WTC11 (cell line): ENCODE results near the gene TMA7. TPM values are rescaled to one million over a fixed set of nuclear protein-coding genes. Genes with fewer than 3 reads are reported as not detected.

Source experiments
- ATAC-seq: fragments of 200-7000 bp; cut with Tn5 transposase; 2 replicates; pipeline ENCODE4 v1.10.0; 2021; ENCODE audit warnings: mild to moderate bottlenecking, moderate library complexity
- CTCF ChIA-PET: fragments of 300-600 bp; sonication (Branson Sonifier 250); formaldehyde crosslinking; loops from one replicate; lab custom pipeline; 2021; ENCODE audit warnings: antibody characterized with exemption; lab: Charles Lee
- POLR2A ChIA-PET: fragments of 350-600 bp; sonication (Branson Sonifier 250); formaldehyde crosslinking; loops from one replicate; lab custom pipeline; 2021; ENCODE audit warnings: antibody characterized with exemption; lab: Charles Lee
- DNase-seq: peaks from one replicate; pipeline ENCODE4 v3.0.0; 2021; ENCODE audit warnings: low spot score
- H3K27ac Mint-ChIP-seq: 2 replicates; pipeline ENCODE4 v1.8.0; 2021; ENCODE audit warnings: mixed read lengths
- H3K27me3 Mint-ChIP-seq: 2 replicates; pipeline ENCODE4 v1.8.0; 2021; ENCODE audit warnings: low read depth, mild to moderate bottlenecking, moderate library complexity, mixed read lengths
- H3K36me3 Mint-ChIP-seq: 2 replicates; pipeline ENCODE4 v1.8.0; 2021; ENCODE audit warnings: mixed read lengths
- H3K4me1 Mint-ChIP-seq: 2 replicates; pipeline ENCODE4 v1.8.0; 2022; ENCODE audit warnings: mixed read lengths
- H3K4me3 Mint-ChIP-seq: 2 replicates; pipeline ENCODE4 v1.8.0; 2021; ENCODE audit warnings: mild to moderate bottlenecking, moderate library complexity, mixed read lengths
- H3K9me3 Mint-ChIP-seq: 2 replicates; pipeline ENCODE4 v1.8.0; 2021; ENCODE audit warnings: mixed read lengths
- CREM ChIP-seq: sonication (generic); formaldehyde crosslinking; IDR thresholded peaks from 2 replicates; pipeline ENCODE4 v1.8.1; 2022; ENCODE audit warnings: mild to moderate bottlenecking, missing genetic modification reagents, moderate library complexity
- E2F5 ChIP-seq: sonication (generic); formaldehyde crosslinking; IDR thresholded peaks from 2 replicates; pipeline ENCODE4 v1.8.1; 2022; ENCODE audit warnings: mild to moderate bottlenecking, moderate library complexity, missing genetic modification reagents
- FOXK1 ChIP-seq: sonication (generic); formaldehyde crosslinking; IDR thresholded peaks from 2 replicates; pipeline ENCODE4 v1.8.0; 2022; ENCODE audit warnings: mild to moderate bottlenecking, moderate library complexity, missing genetic modification reagents
- FOXP1 ChIP-seq: sonication (generic); formaldehyde crosslinking; IDR thresholded peaks from 2 replicates; pipeline ENCODE4 v1.8.0; 2022; ENCODE audit warnings: missing genetic modification reagents, mild to moderate bottlenecking, moderate library complexity, borderline replicate concordance
- HMGA2 ChIP-seq: fragments of 250-450 bp; sonication (Bioruptor Pico); IDR thresholded peaks from 2 replicates; pipeline ENCODE4 v1.4.0; 2021; ENCODE audit warnings: mild to moderate bottlenecking, moderate library complexity
- IRF2 ChIP-seq: sonication (generic); formaldehyde crosslinking; IDR thresholded peaks from 2 replicates; pipeline ENCODE4 v1.8.0; 2022; ENCODE audit warnings: low read depth, missing genetic modification reagents, borderline replicate concordance
- NFYB ChIP-seq: sonication (generic); formaldehyde crosslinking; conservative IDR thresholded peaks from 2 replicates; pipeline ENCODE4 v1.8.0; 2022; ENCODE audit warnings: low read depth, missing genetic modification reagents
- SP1 ChIP-seq: sonication (generic); formaldehyde crosslinking; conservative IDR thresholded peaks from 2 replicates; pipeline ENCODE4 v1.8.1; 2022; ENCODE audit warnings: missing genetic modification reagents
- TEAD1 ChIP-seq: sonication (generic); formaldehyde crosslinking; IDR thresholded peaks from 2 replicates; pipeline ENCODE4 v1.8.0; 2022; ENCODE audit warnings: mild to moderate bottlenecking, missing genetic modification reagents
- ZNF219 ChIP-seq: sonication (generic); formaldehyde crosslinking; IDR thresholded peaks from 2 replicates; pipeline ENCODE4 v1.8.0; 2023; ENCODE audit warnings: missing genetic modification reagents, mild to moderate bottlenecking, borderline replicate concordance
- ZNF232 ChIP-seq: sonication (generic); formaldehyde crosslinking; IDR thresholded peaks from 2 replicates; pipeline ENCODE4 v1.8.0; 2022; ENCODE audit warnings: mild to moderate bottlenecking, missing genetic modification reagents
- ZNF281 ChIP-seq: sonication (generic); formaldehyde crosslinking; IDR thresholded peaks from 2 replicates; pipeline ENCODE4 v1.8.0; 2023; ENCODE audit warnings: mild to moderate bottlenecking, missing genetic modification reagents
- ZNF532 ChIP-seq: fragments of 250-450 bp; sonication (Bioruptor Pico); IDR thresholded peaks from 2 replicates; pipeline ENCODE4 v1.9.0; 2021; ENCODE audit warnings: mild to moderate bottlenecking, borderline replicate concordance
- total RNA-seq: library from RNA; stranded (reverse); gene quantifications from 3 replicates; pipeline ENCODE4 v1.2.3, GENCODE V29; 2021
- TF ChIP-seq, protein P1 (sequence below): sonication (generic); formaldehyde crosslinking; IDR thresholded peaks from 2 replicates; pipeline ENCODE4 v1.8.0; 2023; ENCODE audit warnings: missing genetic modification reagents
- TF ChIP-seq, protein P2 (sequence below): sonication (generic); formaldehyde crosslinking; IDR thresholded peaks from 2 replicates; pipeline ENCODE4 v1.8.1; 2023; ENCODE audit warnings: mild to moderate bottlenecking, missing genetic modification reagents, moderate library complexity
- TF ChIP-seq, protein P3 (sequence below): sonication (generic); formaldehyde crosslinking; IDR thresholded peaks from 2 replicates; pipeline ENCODE4 v1.8.0; 2023; ENCODE audit warnings: missing genetic modification reagents, mild to moderate bottlenecking, borderline replicate concordance
- TF ChIP-seq, protein P4 (sequence below): sonication (generic); formaldehyde crosslinking; IDR thresholded peaks from 2 replicates; pipeline ENCODE4 v1.8.0; 2022; ENCODE audit warnings: missing genetic modification reagents
- TF ChIP-seq, protein P5 (sequence below): sonication (generic); formaldehyde crosslinking; IDR thresholded peaks from 2 replicates; pipeline ENCODE4 v1.8.0; 2022; ENCODE audit warnings: mild to moderate bottlenecking, missing genetic modification reagents

Gene TMA7
- total RNA-seq, 1 experiment from 2014 or later: 318 TPM

DNA sequence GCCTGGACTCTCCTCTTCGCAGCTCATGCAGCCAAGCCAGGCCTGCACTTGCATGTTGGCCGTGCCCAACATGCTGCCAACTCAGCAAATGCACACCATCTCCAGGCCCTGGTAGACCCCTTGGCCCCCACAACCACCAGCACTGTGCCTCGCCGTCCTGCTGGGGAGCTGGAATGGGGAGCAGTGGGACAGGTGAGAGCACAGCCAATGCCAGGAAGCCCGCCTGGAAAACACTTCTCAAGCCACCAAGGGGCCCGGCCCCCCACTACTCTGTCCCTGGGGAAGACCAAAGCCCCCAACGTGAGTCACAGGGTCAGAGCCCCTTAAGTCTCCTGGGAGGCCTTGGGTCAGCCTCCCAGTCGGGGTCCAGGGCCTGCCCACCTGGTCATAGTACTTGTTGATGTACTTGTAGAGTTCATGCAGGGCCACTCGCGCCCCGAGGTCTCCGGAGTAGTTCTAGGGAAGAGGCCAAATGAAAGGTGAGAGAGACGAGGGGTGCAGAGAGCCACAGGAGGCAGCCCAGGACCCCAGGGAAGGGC is 34.6 kb upstream of the TMA7 start (continued):
- TF ChIP-seq, protein P1, sequence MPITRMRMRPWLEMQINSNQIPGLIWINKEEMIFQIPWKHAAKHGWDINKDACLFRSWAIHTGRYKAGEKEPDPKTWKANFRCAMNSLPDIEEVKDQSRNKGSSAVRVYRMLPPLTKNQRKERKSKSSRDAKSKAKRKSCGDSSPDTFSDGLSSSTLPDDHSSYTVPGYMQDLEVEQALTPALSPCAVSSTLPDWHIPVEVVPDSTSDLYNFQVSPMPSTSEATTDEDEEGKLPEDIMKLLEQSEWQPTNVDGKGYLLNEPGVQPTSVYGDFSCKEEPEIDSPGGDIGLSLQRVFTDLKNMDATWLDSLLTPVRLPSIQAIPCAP (CRISPR knock-in tag): no peak
- no peak for TF ChIP-seq TEAD1 (CRISPR knock-in tag)
- TF ChIP-seq HMGA2: no peak
- TF ChIP-seq ZNF232: no peak

GRCh38 chr3:48405971-48406370 is 34.1 kb upstream of the TMA7 start:
- DNase-seq (no peak), ATAC-seq (no peak)
- Mint-ChIP-seq H3K4me3 (no peak overlapping the region), H3K9me3 (no peaks in the 10 kb centered on the region), H3K27ac (no peak overlapping the region), H3K27me3 (no peaks in the 10 kb centered on the region), H3K36me3 (peaks cover 68% of the 10 kb centered on the region), H3K4me1 (no peaks in the 10 kb centered on the region)
- ChIA-PET POLR2A (no interaction called here), CTCF (interaction anchor here (3.9 to 7.8 kb wide), 2 partner anchors 30 to 31 kb away, joined by 49 to 378 read pairs; no protein-coding TSS in a partner anchor)
- TF ChIP-seq IRF2 (no peak), FOXK1 (CRISPR knock-in tag) (no peak), ZNF532 (CRISPR knock-in tag) (no peak), ZNF232 (no peak), E2F5 (CRISPR knock-in tag) (no peak), ZNF219 (CRISPR knock-in tag) (no peak), SP1 (CRISPR knock-in tag) (no peak), NFYB (CRISPR knock-in tag) (no peak), ZNF281 (CRISPR knock-in tag) (no peak), FOXP1 (CRISPR knock-in tag) (no peak), CREM (no peak)
- TF ChIP-seq, protein P2, sequence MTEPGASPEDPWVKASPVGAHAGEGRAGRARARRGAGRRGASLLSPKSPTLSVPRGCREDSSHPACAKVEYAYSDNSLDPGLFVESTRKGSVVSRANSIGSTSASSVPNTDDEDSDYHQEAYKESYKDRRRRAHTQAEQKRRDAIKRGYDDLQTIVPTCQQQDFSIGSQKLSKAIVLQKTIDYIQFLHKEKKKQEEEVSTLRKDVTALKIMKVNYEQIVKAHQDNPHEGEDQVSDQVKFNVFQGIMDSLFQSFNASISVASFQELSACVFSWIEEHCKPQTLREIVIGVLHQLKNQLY (CRISPR knock-in tag): no peak
- TF ChIP-seq, protein P3, sequence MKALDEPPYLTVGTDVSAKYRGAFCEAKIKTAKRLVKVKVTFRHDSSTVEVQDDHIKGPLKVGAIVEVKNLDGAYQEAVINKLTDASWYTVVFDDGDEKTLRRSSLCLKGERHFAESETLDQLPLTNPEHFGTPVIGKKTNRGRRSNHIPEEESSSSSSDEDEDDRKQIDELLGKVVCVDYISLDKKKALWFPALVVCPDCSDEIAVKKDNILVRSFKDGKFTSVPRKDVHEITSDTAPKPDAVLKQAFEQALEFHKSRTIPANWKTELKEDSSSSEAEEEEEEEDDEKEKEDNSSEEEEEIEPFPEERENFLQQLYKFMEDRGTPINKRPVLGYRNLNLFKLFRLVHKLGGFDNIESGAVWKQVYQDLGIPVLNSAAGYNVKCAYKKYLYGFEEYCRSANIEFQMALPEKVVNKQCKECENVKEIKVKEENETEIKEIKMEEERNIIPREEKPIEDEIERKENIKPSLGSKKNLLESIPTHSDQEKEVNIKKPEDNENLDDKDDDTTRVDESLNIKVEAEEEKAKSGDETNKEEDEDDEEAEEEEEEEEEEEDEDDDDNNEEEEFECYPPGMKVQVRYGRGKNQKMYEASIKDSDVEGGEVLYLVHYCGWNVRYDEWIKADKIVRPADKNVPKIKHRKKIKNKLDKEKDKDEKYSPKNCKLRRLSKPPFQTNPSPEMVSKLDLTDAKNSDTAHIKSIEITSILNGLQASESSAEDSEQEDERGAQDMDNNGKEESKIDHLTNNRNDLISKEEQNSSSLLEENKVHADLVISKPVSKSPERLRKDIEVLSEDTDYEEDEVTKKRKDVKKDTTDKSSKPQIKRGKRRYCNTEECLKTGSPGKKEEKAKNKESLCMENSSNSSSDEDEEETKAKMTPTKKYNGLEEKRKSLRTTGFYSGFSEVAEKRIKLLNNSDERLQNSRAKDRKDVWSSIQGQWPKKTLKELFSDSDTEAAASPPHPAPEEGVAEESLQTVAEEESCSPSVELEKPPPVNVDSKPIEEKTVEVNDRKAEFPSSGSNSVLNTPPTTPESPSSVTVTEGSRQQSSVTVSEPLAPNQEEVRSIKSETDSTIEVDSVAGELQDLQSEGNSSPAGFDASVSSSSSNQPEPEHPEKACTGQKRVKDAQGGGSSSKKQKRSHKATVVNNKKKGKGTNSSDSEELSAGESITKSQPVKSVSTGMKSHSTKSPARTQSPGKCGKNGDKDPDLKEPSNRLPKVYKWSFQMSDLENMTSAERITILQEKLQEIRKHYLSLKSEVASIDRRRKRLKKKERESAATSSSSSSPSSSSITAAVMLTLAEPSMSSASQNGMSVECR (CRISPR knock-in tag): no peak
- TF ChIP-seq, protein P4, sequence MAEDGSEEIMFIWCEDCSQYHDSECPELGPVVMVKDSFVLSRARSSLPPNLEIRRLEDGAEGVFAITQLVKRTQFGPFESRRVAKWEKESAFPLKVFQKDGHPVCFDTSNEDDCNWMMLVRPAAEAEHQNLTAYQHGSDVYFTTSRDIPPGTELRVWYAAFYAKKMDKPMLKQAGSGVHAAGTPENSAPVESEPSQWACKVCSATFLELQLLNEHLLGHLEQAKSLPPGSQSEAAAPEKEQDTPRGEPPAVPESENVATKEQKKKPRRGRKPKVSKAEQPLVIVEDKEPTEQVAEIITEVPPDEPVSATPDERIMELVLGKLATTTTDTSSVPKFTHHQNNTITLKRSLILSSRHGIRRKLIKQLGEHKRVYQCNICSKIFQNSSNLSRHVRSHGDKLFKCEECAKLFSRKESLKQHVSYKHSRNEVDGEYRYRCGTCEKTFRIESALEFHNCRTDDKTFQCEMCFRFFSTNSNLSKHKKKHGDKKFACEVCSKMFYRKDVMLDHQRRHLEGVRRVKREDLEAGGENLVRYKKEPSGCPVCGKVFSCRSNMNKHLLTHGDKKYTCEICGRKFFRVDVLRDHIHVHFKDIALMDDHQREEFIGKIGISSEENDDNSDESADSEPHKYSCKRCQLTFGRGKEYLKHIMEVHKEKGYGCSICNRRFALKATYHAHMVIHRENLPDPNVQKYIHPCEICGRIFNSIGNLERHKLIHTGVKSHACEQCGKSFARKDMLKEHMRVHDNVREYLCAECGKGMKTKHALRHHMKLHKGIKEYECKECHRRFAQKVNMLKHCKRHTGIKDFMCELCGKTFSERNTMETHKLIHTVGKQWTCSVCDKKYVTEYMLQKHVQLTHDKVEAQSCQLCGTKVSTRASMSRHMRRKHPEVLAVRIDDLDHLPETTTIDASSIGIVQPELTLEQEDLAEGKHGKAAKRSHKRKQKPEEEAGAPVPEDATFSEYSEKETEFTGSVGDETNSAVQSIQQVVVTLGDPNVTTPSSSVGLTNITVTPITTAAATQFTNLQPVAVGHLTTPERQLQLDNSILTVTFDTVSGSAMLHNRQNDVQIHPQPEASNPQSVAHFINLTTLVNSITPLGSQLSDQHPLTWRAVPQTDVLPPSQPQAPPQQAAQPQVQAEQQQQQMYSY: no peak
- TF ChIP-seq, protein P5, sequence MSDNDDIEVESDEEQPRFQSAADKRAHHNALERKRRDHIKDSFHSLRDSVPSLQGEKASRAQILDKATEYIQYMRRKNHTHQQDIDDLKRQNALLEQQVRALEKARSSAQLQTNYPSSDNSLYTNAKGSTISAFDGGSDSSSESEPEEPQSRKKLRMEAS: no peak
